Peyer's patch (tissue), 4 donors: ENCODE results near the gene ITGB5. TPM values are rescaled to one million over a fixed set of nuclear protein-coding genes. Genes with fewer than 3 reads are reported as not detected.

Experiments used
- DNase-seq, 3 donors: peaks; one replicate each; pipeline ENCODE4 v3.0.0-alpha.2; 2017 to 2019
- H3K27ac ChIP-seq, 4 donors: fragments of 200-600 bp; sonication (generic); one replicate each; pipeline ENCODE4 v1.5.1; 2016 to 2019
- H3K27me3 ChIP-seq, 2 donors: fragments of 200-600 bp; sonication (generic); one replicate each; pipeline ENCODE4 v1.5.1; 2019
- H3K36me3 ChIP-seq, 3 donors: fragments of 200-600 bp; sonication (generic); one replicate each; pipeline ENCODE4 v1.5.1; 2016 to 2019
- H3K4me1 ChIP-seq, 4 donors: fragments of 200-600 bp; sonication (generic); one replicate each; pipeline ENCODE4 v1.5.1; 2016 to 2019
- H3K4me3 ChIP-seq, 4 donors: fragments of 200-600 bp; sonication (generic); 1 replicate in 3 of 4; 2 replicates in 1 of 4; pipeline ENCODE4 v1.5.1; 2016 to 2019; ENCODE audit warnings: mild to moderate bottlenecking in 1 of 4
- H3K9me3 ChIP-seq, 4 donors: fragments of 200-600 bp; sonication (generic); one replicate each; pipeline ENCODE4 v1.5.1; 2016 to 2019; ENCODE audit warnings: mild to moderate bottlenecking in 1 of 4
- CTCF ChIP-seq, 6 experiments: fragments of 450-650 bp in 4 of 6; fragments of 200-600 bp in 2 of 6; sonication (generic) in 1 of 6; IDR thresholded peaks; one replicate each; pipeline ENCODE4 v1.5.1; 2017 to 2019; ENCODE audit warnings: antibody characterized with exemption in 6 of 6, mild to moderate bottlenecking in 3 of 6, moderate library complexity in 1 of 6
- POLR2A ChIP-seq, 2 donors: fragments of 450-650 bp; IDR thresholded peaks; one replicate each; pipeline ENCODE4 v1.5.1; 2017; ENCODE audit warnings: antibody characterized with exemption in 2 of 2, mild to moderate bottlenecking in 2 of 2, moderate library complexity in 2 of 2
- total RNA-seq, 4 donors: library from RNA; depleted of rRNA; stranded (reverse); fragments of >200 nt; gene quantifications; one replicate each; pipeline ENCODE4 v1.1.0, GENCODE V29; 2016

Gene ITGB5
- total RNA-seq, 4 donors from 2014 or later: 79.5 to 143 (median 132) TPM

- no peaks in the 10 kb centered on the region for H3K9me3 ChIP-seq
- H3K27me3 ChIP-seq: no peaks in the 10 kb centered on the region
- peak overlapping the region; percentile 49 to 90 (median 66) for H3K27ac ChIP-seq
- no peak for DNase-seq
- H3K4me3 ChIP-seq: no peak overlapping the region
- TF ChIP-seq CTCF (IDR thresholded peaks at IDR 0.05): no peak
- no peak for TF ChIP-seq POLR2A (IDR thresholded peaks at IDR 0.05)
- no peaks in the 10 kb centered on the region for H3K36me3 ChIP-seq
- peaks cover 0 to 34% (median 0%) of the 10 kb centered on the region in 4 donors for H3K4me1 ChIP-seq
Observed at GRCh38 chr3:124781476-124782376, 105.4 kb downstream of the ITGB5 start.

- peak overlapping the region; percentile 49 to 90 (median 66) for H3K27ac ChIP-seq
- DNase-seq: peak in 1 of 3 donors; percentile 62
- H3K27me3 ChIP-seq: no peaks in the 10 kb centered on the region
- H3K36me3 ChIP-seq: no peaks in the 10 kb centered on the region
- H3K4me3 ChIP-seq: no peak overlapping the region
- peaks cover 0 to 26% (median 0%) of the 10 kb centered on the region in 4 donors for H3K4me1 ChIP-seq
- TF ChIP-seq CTCF (IDR thresholded peaks at IDR 0.05) (no peak), POLR2A (IDR thresholded peaks at IDR 0.05) (no peak)
- H3K9me3 ChIP-seq: no peaks in the 10 kb centered on the region
Observed at GRCh38 chr3:124780761-124781475, 106.2 kb downstream of the ITGB5 start.

- H3K27ac ChIP-seq: peak overlapping the region; percentile 49 to 90 (median 66)
- TF ChIP-seq CTCF (IDR thresholded peaks at IDR 0.05) (no peak), POLR2A (IDR thresholded peaks at IDR 0.05) (no peak)
- H3K4me1 ChIP-seq: peaks cover 0 to 22% (median 0%) of the 10 kb centered on the region in 4 donors
- H3K27me3 ChIP-seq: no peaks in the 10 kb centered on the region
- no peak overlapping the region for H3K4me3 ChIP-seq
- no peaks in the 10 kb centered on the region for H3K9me3 ChIP-seq
- H3K36me3 ChIP-seq: no peaks in the 10 kb centered on the region
- peak in 1 of 3 donors; percentile 56 for DNase-seq
Observed at GRCh38 chr3:124780356-124780755, 106.8 kb downstream of the ITGB5 start.

GRCh38 chr3:124779751-124780191, 107.4 kb downstream of the ITGB5 start:
- Histone ChIP-seq H3K27me3 (no peaks in the 10 kb centered on the region), H3K27ac (peak overlapping the region; percentile 49 to 90 (median 66)), H3K9me3 (no peaks in the 10 kb centered on the region), H3K36me3 (no peaks in the 10 kb centered on the region), H3K4me1 (peaks cover 0 to 22% (median 0%) of the 10 kb centered on the region in 4 donors), H3K4me3 (no peak overlapping the region)
- TF ChIP-seq POLR2A (IDR thresholded peaks at IDR 0.05): no peak
- no peak for TF ChIP-seq CTCF (IDR thresholded peaks at IDR 0.05)
- no peak for DNase-seq

GRCh38 chr3:124779116-124779515, 108.0 kb downstream of the ITGB5 start:
- no peaks in the 10 kb centered on the region for H3K36me3 ChIP-seq

More at GRCh38 chr3:124779116-124779515, 108.0 kb downstream of the ITGB5 start:
- H3K4me1 ChIP-seq: peaks cover 0 to 26% (median 0%) of the 10 kb centered on the region in 4 donors
- H3K27ac ChIP-seq: peak overlapping the region in 2 of 4 donors; percentile 76 to 90
- H3K27me3 ChIP-seq: no peaks in the 10 kb centered on the region
- no peak for DNase-seq
- no peaks in the 10 kb centered on the region for H3K9me3 ChIP-seq
- TF ChIP-seq CTCF (IDR thresholded peaks at IDR 0.05) (no peak), POLR2A (IDR thresholded peaks at IDR 0.05) (no peak)
- no peak overlapping the region for H3K4me3 ChIP-seq
